GM23338 (cell line): ENCODE results near the gene SMG6. TPM values are rescaled to one million over a fixed set of nuclear protein-coding genes. Genes with fewer than 3 reads are reported as not detected.

Experiments used
- ATAC-seq: fragments of 200-7000 bp; cut with Tn5 transposase; 3 replicates; pipeline ENCODE4 v1.9.1; 2020
- DNase-seq: peaks from one replicate; pipeline ENCODE4 v3.0.0-alpha.2; 2015; ENCODE audit warnings: low spot score
- H2AFZ ChIP-seq: fragments of 200-600 bp; sonication (generic); 2 replicates; pipeline ENCODE4 v1.8.0; 2016; ENCODE audit warnings: antibody characterized with exemption, mild to moderate bottlenecking, moderate library complexity
- H3F3A ChIP-seq: fragments of 200-600 bp; sonication (generic); replicated peaks from 2 replicates; pipeline ENCODE4 v1.8.0; 2017; ENCODE audit warnings: antibody characterized with exemption, mixed run types, low read depth
- H3K27ac ChIP-seq: fragments of 200-600 bp; sonication (generic); 2 replicates; pipeline ENCODE4 v1.6.1; 2016; ENCODE audit warnings: low read depth
- H3K27me3 ChIP-seq: fragments of 200-600 bp; sonication (generic); 2 replicates; pipeline ENCODE4 v1.8.0; 2016; ENCODE audit warnings: mild to moderate bottlenecking, mixed run types, moderate library complexity; ENCODE audit not compliant: insufficient read depth
- H3K36me3 ChIP-seq: fragments of 200-600 bp; sonication (generic); 2 replicates; pipeline ENCODE4 v1.8.0; 2016; ENCODE audit warnings: mild to moderate bottlenecking; ENCODE audit not compliant: insufficient read depth
- H3K4me1 ChIP-seq: fragments of 200-600 bp; sonication (generic); 2 replicates; pipeline ENCODE4 v1.8.0; 2016; ENCODE audit warnings: mild to moderate bottlenecking, moderate library complexity; ENCODE audit not compliant: insufficient read depth
- H3K4me2 ChIP-seq: fragments of 200-600 bp; sonication (generic); 2 replicates; pipeline ENCODE4 v1.7.1; 2017; ENCODE audit warnings: mixed run types
- H3K4me3 ChIP-seq: fragments of 200-600 bp; sonication (generic); 2 replicates; pipeline ENCODE4 v1.6.1; 2016; ENCODE audit warnings: mixed run types
- H3K79me2 ChIP-seq: fragments of 200-600 bp; sonication (generic); replicated peaks from 2 replicates; pipeline ENCODE4 v1.8.0; 2017; ENCODE audit warnings: mild to moderate bottlenecking; ENCODE audit not compliant: insufficient read depth
- H3K9me2 ChIP-seq: fragments of 200-600 bp; sonication (generic); 2 replicates; pipeline ENCODE4 v1.8.0; 2017; ENCODE audit not compliant: insufficient read depth
- H4K20me1 ChIP-seq: fragments of 200-600 bp; sonication (generic); replicated peaks from 2 replicates; pipeline ENCODE4 v1.8.0; 2017; ENCODE audit warnings: mild to moderate bottlenecking; ENCODE audit not compliant: insufficient read depth
- H3K27ac Mint-ChIP-seq: 2 replicates; pipeline ENCODE4 v1.8.0; 2020; ENCODE audit warnings: inconsistent platforms, mild to moderate bottlenecking, moderate library complexity, mixed read lengths
- H3K27me3 Mint-ChIP-seq: 3 replicates; pipeline ENCODE4 v1.8.0; 2022; ENCODE audit warnings: low read depth, mild to moderate bottlenecking, moderate library complexity, mixed read lengths, inconsistent platforms; ENCODE audit not compliant: insufficient read depth, poor library complexity
- H3K36me3 Mint-ChIP-seq: 3 replicates; pipeline ENCODE4 v1.8.0; 2021; ENCODE audit warnings: low read depth, mild to moderate bottlenecking, inconsistent platforms, moderate library complexity, mixed read lengths
- H3K4me1 Mint-ChIP-seq: 3 replicates; pipeline ENCODE4 v1.8.0; 2020; ENCODE audit warnings: mild to moderate bottlenecking, inconsistent platforms, mixed read lengths
- H3K4me3 Mint-ChIP-seq: 3 replicates; pipeline ENCODE4 v1.8.0; 2021; ENCODE audit warnings: moderate library complexity, mild to moderate bottlenecking, inconsistent platforms, mixed read lengths
- H3K9me3 Mint-ChIP-seq: 3 replicates; pipeline ENCODE4 v1.8.0; 2020; ENCODE audit warnings: moderate library complexity, mild to moderate bottlenecking, inconsistent platforms, mixed read lengths
- CREB1 ChIP-seq: fragments of 250-450 bp; sonication (Bioruptor Pico); IDR thresholded peaks from 2 replicates; pipeline ENCODE4 v1.5.0; 2020; ENCODE audit warnings: low read depth, mild to moderate bottlenecking, moderate library complexity
- CTCF ChIP-seq, 2 experiments: fragments of 200-600 bp in 1 of 2; sonication (generic) in 1 of 2; conservative IDR thresholded peaks; 2 replicates each; pipeline versions ENCODE4 v1.5.1 to v1.6.1; 2016 to 2017; ENCODE audit warnings: antibody characterized with exemption in 2 of 2, low read depth in 2 of 2, mild to moderate bottlenecking in 2 of 2, moderate library complexity in 1 of 2
- ETS1 ChIP-seq: IDR thresholded peaks from 2 replicates; pipeline ENCODE4 v1.6.1; 2016; ENCODE audit warnings: antibody characterized with exemption
- EZH2 ChIP-seq: fragments of 200-600 bp; sonication (generic); IDR thresholded peaks from one replicate; pipeline ENCODE4 v1.8.0; 2017; ENCODE audit warnings: antibody characterized with exemption, mild to moderate bottlenecking, low read depth; ENCODE audit not compliant: unreplicated experiment
- EZH2phosphoT487 ChIP-seq: fragments of 200-600 bp; sonication (generic); IDR thresholded peaks from one replicate; pipeline ENCODE4 v1.8.1; 2018; ENCODE audit warnings: antibody characterized with exemption; ENCODE audit not compliant: unreplicated experiment
- JUNB ChIP-seq: IDR thresholded peaks from one replicate; pipeline ENCODE4 v1.6.1; 2016; ENCODE audit warnings: antibody characterized with exemption; ENCODE audit not compliant: unreplicated experiment
- NANOG ChIP-seq: IDR thresholded peaks from 2 replicates; pipeline ENCODE4 v1.6.1; 2016; ENCODE audit warnings: antibody characterized with exemption, borderline replicate concordance
- POLR2AphosphoS5 ChIP-seq: IDR thresholded peaks from 2 replicates; pipeline ENCODE4 v1.6.1; 2016; ENCODE audit warnings: antibody characterized with exemption, low read depth
- REST ChIP-seq: IDR thresholded peaks from one replicate; pipeline ENCODE4 v1.6.1; 2018; ENCODE audit warnings: antibody characterized with exemption; ENCODE audit not compliant: unreplicated experiment
- STAT1 ChIP-seq: IDR thresholded peaks from one replicate; pipeline ENCODE4 v1.6.1; 2016; ENCODE audit warnings: antibody characterized with exemption; ENCODE audit not compliant: unreplicated experiment
- ZNF114 ChIP-seq: fragments of 250-450 bp; sonication (Bioruptor Pico); IDR thresholded peaks from 2 replicates; pipeline ENCODE4 v1.5.0; 2020; ENCODE audit warnings: mild to moderate bottlenecking, moderate library complexity
- ZNF331 ChIP-seq: fragments of 250-450 bp; sonication (Bioruptor Pico); IDR thresholded peaks from 2 replicates; pipeline ENCODE4 v1.5.0; 2020; ENCODE audit warnings: low read depth, mild to moderate bottlenecking, moderate library complexity
- ZNF462 ChIP-seq: fragments of 250-450 bp; sonication (Bioruptor Pico); IDR thresholded peaks from 2 replicates; pipeline ENCODE4 v1.5.0; 2020; ENCODE audit warnings: mild to moderate bottlenecking, moderate library complexity
- polyA plus RNA-seq: library from polyadenylated mRNA; unstranded; fragments of >200 nt; fragmentation: Nextera tagmentation; extraction: Ambion mirVana; gene quantifications from 2 replicates; pipeline ENCODE4 v1.2.1, GENCODE V29; 2016
- total RNA-seq: library from RNA; depleted of rRNA; stranded (reverse); fragments of >200 nt; shearing (Covaris generic); gene quantifications from 2 replicates; pipeline ENCODE4 v1.2.3, GENCODE V29; 2014

The SMG6 gene
- total and polyA plus RNA-seq, 2 experiments from 2014 or later: 10.4 to 43.1 TPM

DNA sequence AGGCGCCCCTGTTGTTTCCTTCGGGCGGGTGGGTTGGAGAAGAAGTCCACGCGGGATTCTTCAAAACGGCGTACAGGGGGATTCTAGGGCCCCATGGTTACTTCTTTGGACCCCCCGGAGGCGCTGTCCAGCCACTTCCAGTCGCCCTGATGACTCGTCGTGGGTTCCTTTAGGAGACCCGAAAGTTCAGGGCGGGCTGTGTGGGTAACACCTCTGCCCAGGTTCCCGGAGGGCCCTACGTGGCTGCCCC, 249.4 kb downstream of the SMG6 start:
- peaks cover 62% of the 10 kb centered on the region for H3K27me3 Mint-ChIP-seq
- Histone ChIP-seq H3K27ac (no peak overlapping the region), H2AFZ (no peak overlapping the region)

More for the DNA sequence above, 249.4 kb downstream of the SMG6 start:
- no peak for TF ChIP-seq ZNF331 (CRISPR knock-in tag)
- TF ChIP-seq EZH2: no peak
- TF ChIP-seq CTCF (conservative IDR thresholded peaks at IDR 0.05; ENCODE audit: low read depth in 2 of 2): no peak
- no peak for TF ChIP-seq REST
- TF ChIP-seq CREB1 (CRISPR knock-in tag): no peak
- no peak for TF ChIP-seq STAT1
- TF ChIP-seq ZNF462 (CRISPR knock-in tag): no peak
- TF ChIP-seq JUNB: no peak
- no peak for TF ChIP-seq ZNF114 (CRISPR knock-in tag)
- no peak for TF ChIP-seq ETS1
- no peak for TF ChIP-seq POLR2AphosphoS5
- TF ChIP-seq EZH2phosphoT487: no peak
- no peak for TF ChIP-seq NANOG
- H3K4me2 ChIP-seq: peak overlapping the region; percentile 81
- H3K79me2 ChIP-seq: no peaks in the 10 kb centered on the region
- DNase-seq (no peak), ATAC-seq (no peak)
- Mint-ChIP-seq H3K9me3 (no peaks in the 10 kb centered on the region; the same call in 2 of the 3 replicates), H3K4me3 (peak overlapping the region; percentile 57), H3K36me3 (no peaks in the 10 kb centered on the region; the same call in 2 of the 3 replicates), H3K27ac (no peak overlapping the region), H3K4me1 (no peaks in the 10 kb centered on the region; the same call in 2 of the 3 replicates)
- peak overlapping the region; percentile 59 for H3K4me3 ChIP-seq
- H3K36me3 ChIP-seq: no peaks in the 10 kb centered on the region
- no peaks in the 10 kb centered on the region; the same call in 1 of the 2 replicates for H4K20me1 ChIP-seq
- no peaks in the 10 kb centered on the region for H3K9me2 ChIP-seq
- peaks cover 10% of the 10 kb centered on the region; the same call in 1 of the 2 replicates for H3F3A ChIP-seq
- H3K4me1 ChIP-seq: peaks cover 6% of the 10 kb centered on the region; the same call in 1 of the 2 replicates
- H3K27me3 ChIP-seq: peaks cover 93% of the 10 kb centered on the region
